Cardiac muscle cell (in vitro differentiated cells and primary cell): ENCODE measurements around the gene RASSF4. TPM values are rescaled to one million over a fixed set of nuclear protein-coding genes. Genes with fewer than 3 reads are reported as not detected.

ENCODE experiments used
- DNase-seq, 2 donors: peaks; one replicate each; pipeline versions ENCODE4 v3.0.0 to v3.0.0-alpha.2; 2010 to 2017; ENCODE audit warnings: low read depth in 1 of 2, low spot score in 1 of 2
- H3K27ac ChIP-seq: fragments of 200-600 bp; sonication (generic); 2 replicates; pipeline ENCODE4 v1.5.1; 2016
- H3K27me3 ChIP-seq: fragments of 200-600 bp; sonication (generic); 2 replicates; pipeline ENCODE4 v1.6.0; 2016; ENCODE audit warnings: control low read depth
- H3K36me3 ChIP-seq: fragments of 200-600 bp; sonication (generic); 2 replicates; pipeline ENCODE4 v1.5.1; 2016; ENCODE audit warnings: control low read depth
- H3K4me1 ChIP-seq: fragments of 200-600 bp; sonication (generic); 2 replicates; pipeline ENCODE4 v1.8.1; 2017; ENCODE audit warnings: low read depth, mild to moderate bottlenecking, mixed run types
- H3K4me3 ChIP-seq: fragments of 200-600 bp; sonication (generic); 2 replicates; pipeline ENCODE4 v1.5.1; 2016; ENCODE audit warnings: mild to moderate bottlenecking
- H3K9me3 ChIP-seq: fragments of 200-600 bp; sonication (generic); 2 replicates; pipeline ENCODE4 v1.5.1; 2017; ENCODE audit warnings: low read depth, mild to moderate bottlenecking, control low read depth
- polyA plus RNA-seq: library from polyadenylated mRNA; unstranded; fragments of >200 nt; fragmentation: Nextera tagmentation; extraction: Ambion mirVana; gene quantifications from 2 replicates; pipeline ENCODE4 v1.2.1, GENCODE V29; 2016
- total RNA-seq: library from RNA; depleted of rRNA; stranded (reverse); fragments of >200 nt; gene quantifications from 2 replicates; pipeline ENCODE4 v1.2.3, GENCODE V29; 2016
- TF ChIP-seq, protein P1 (sequence below): IDR thresholded peaks from 2 replicates; pipeline ENCODE4 v1.5.1; 2012; ENCODE audit warnings: low read depth, mild to moderate bottlenecking, low read length

The RASSF4 gene
- total and polyA plus RNA-seq, 2 experiments from 2014 or later = 63.6 to 70.7 TPM

- H3K36me3 ChIP-seq = peaks cover 6% of the 10 kb centered on the region
- no peak overlapping the region for H3K27ac ChIP-seq
- TF ChIP-seq, protein P1, sequence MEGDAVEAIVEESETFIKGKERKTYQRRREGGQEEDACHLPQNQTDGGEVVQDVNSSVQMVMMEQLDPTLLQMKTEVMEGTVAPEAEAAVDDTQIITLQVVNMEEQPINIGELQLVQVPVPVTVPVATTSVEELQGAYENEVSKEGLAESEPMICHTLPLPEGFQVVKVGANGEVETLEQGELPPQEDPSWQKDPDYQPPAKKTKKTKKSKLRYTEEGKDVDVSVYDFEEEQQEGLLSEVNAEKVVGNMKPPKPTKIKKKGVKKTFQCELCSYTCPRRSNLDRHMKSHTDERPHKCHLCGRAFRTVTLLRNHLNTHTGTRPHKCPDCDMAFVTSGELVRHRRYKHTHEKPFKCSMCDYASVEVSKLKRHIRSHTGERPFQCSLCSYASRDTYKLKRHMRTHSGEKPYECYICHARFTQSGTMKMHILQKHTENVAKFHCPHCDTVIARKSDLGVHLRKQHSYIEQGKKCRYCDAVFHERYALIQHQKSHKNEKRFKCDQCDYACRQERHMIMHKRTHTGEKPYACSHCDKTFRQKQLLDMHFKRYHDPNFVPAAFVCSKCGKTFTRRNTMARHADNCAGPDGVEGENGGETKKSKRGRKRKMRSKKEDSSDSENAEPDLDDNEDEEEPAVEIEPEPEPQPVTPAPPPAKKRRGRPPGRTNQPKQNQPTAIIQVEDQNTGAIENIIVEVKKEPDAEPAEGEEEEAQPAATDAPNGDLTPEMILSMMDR = no peak
- no peak overlapping the region for H3K4me3 ChIP-seq
- DNase-seq = no peak
- peaks cover 27% of the 10 kb centered on the region for H3K4me1 ChIP-seq
- H3K27me3 ChIP-seq = no peaks in the 10 kb centered on the region
- H3K9me3 ChIP-seq = no peaks in the 10 kb centered on the region
Measured at GRCh38 chr10:44970812-44971395, 11.3 kb downstream of the RASSF4 start.

- no peaks in the 10 kb centered on the region for H3K27me3 ChIP-seq
- TF ChIP-seq, protein P1 = no peak
- no peak for DNase-seq
- no peak overlapping the region for H3K27ac ChIP-seq
- peaks cover 27% of the 10 kb centered on the region for H3K4me1 ChIP-seq
- H3K36me3 ChIP-seq = peaks cover 6% of the 10 kb centered on the region
- H3K4me3 ChIP-seq = no peak overlapping the region
- H3K9me3 ChIP-seq = no peaks in the 10 kb centered on the region
Measured at GRCh38 chr10:44971434-44971833, 11.8 kb downstream of the RASSF4 start.

GRCh38 chr10:44971935-44972757 lies 12.5 kb downstream of the RASSF4 start:
- TF ChIP-seq, protein P1 = no peak
- Histone ChIP-seq H3K4me1 (peaks cover 33% of the 10 kb centered on the region), H3K9me3 (no peaks in the 10 kb centered on the region), H3K27ac (no peak overlapping the region), H3K4me3 (no peak overlapping the region), H3K36me3 (peaks cover 6% of the 10 kb centered on the region), H3K27me3 (no peaks in the 10 kb centered on the region)
- no peak for DNase-seq

GRCh38 chr10:44972874-44973306 lies 13.3 kb downstream of the RASSF4 start:
- peaks cover 40% of the 10 kb centered on the region for H3K4me1 ChIP-seq
- H3K36me3 ChIP-seq = peaks cover 6% of the 10 kb centered on the region
- no peak overlapping the region for H3K27ac ChIP-seq

DNA sequence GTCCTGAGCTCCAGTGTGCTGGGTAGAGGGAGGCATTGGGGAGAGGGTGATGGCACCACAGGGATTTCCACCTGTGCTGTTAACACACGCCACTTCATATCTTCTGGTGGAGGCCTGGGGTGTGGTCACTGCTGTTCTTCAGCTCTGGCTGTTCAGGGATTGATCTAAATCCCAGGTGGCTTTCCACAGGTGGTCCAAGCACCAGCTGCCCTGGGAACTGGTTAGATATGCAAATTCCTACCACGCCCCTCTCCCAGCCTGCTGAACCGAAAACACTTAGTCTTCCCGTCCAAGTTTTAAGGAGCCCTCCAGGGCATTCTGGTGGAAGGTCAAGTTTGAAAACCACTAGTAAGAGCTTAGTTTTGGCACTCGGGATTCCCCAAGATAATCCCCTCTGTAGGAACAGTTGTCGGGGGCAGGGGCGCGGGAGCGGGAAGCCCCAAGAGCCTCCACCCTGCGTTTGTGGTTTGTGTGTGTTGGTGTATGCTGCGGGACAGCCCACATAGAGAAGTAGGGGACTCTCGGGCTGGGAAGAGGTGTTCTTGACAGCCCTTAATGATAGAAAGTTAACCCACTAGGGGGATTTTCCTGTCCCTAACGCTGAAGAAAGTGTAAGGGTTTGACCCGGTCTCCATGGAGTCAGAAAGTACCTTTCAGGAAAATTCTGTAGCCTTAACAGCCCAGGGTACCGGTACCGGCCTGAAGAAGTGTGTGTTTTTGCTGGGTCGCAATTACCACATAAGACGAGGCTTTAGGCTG lies 13.9 kb downstream of the RASSF4 start:
- no peak for DNase-seq
- peak overlapping the region; percentile 96 for H3K27ac ChIP-seq
- TF ChIP-seq, protein P1 = no peak
- peaks cover 46% of the 10 kb centered on the region for H3K4me1 ChIP-seq
- H3K9me3 ChIP-seq = no peaks in the 10 kb centered on the region
- no peaks in the 10 kb centered on the region for H3K27me3 ChIP-seq
- H3K4me3 ChIP-seq = no peak overlapping the region
- H3K36me3 ChIP-seq = peaks cover 6% of the 10 kb centered on the region

More at GRCh38 chr10:44972874-44973306, 13.3 kb downstream of the RASSF4 start:
- TF ChIP-seq, protein P1 = no peak
- no peaks in the 10 kb centered on the region for H3K27me3 ChIP-seq
- H3K9me3 ChIP-seq = no peaks in the 10 kb centered on the region
- H3K4me3 ChIP-seq = no peak overlapping the region
- DNase-seq = no peak
